Ovary (tissue), 3 donors: Measurements from ENCODE around the gene CHCHD3.

ENCODE experiments used
- CTCF ChIP-seq, 3 donors: fragments of 450-650 bp in 2 of 3; fragments of 200-600 bp in 1 of 3; IDR thresholded peaks; one replicate each; pipeline versions ENCODE4 v1.5.1 to v1.8.0; 2016 to 2022; ENCODE audit warnings: antibody characterized with exemption in 3 of 3, mild to moderate bottlenecking in 1 of 3
- POLR2A ChIP-seq: fragments of 450-650 bp; IDR thresholded peaks from one replicate; pipeline ENCODE4 v1.6.1; 2017; ENCODE audit warnings: antibody characterized with exemption, mild to moderate bottlenecking, moderate library complexity
- donor health status: DM: no; HTN: no; CAD: no.

- no peak for TF ChIP-seq CTCF (IDR thresholded peaks at IDR 0.05)
- TF ChIP-seq POLR2A: no peak
These were observed 13.3 kb upstream of the CHCHD3 start for GRCh38 chr7:133095119-133095671.
